ENCODE data around the gene CACNA1B.
"Not testable (repeated sequence)": the region's sequence is repeated elsewhere in the genome, so short reads cannot be mapped to it uniquely, and the experiment has no call there.

CACNA1B gene

DNA sequence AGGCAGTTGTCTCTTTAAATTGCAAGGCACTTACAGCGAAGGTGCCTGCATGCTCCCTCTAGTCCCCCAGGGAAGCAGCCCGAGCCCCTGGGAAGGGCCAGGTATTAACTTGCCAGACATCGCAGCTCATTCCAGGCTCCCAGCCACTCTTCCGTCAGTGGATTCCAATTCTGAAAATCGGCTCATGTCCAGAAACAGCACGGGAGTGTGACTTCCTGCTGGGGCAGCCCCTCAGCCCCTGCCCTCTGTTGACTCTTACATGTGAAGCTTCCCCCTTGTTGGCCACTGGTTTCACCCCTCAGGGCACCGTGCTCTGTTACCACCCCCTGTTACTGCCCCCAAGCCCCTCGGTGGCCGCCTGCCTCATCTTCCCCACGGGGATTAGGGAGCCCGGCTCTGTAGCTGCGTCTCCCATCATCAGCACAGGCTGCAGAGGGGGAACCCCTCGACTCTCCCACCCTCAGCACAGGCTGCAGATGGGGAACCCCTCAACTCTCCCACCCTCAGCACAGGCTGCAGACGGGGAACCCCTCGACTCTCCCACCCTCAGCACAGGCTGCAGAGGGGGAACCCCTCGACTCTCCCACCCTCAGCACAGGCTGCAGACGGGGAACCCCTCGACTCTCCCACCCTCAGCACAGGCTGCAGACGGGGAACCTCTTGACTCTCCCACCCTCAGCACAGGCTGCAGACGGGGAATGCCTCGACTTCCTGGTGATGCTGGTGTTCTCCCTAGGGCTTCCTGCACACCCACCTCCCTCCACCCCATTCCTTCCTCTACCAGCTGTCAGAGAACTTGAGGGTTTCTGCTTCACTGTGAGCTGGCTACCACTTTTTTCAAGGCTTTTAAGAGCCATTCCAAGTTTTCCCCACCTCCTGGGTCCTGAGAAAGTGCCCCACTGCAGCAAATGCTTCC, 11.1 kb upstream of the CACNA1B start:
- DNase-seq, result no peak

DNA sequence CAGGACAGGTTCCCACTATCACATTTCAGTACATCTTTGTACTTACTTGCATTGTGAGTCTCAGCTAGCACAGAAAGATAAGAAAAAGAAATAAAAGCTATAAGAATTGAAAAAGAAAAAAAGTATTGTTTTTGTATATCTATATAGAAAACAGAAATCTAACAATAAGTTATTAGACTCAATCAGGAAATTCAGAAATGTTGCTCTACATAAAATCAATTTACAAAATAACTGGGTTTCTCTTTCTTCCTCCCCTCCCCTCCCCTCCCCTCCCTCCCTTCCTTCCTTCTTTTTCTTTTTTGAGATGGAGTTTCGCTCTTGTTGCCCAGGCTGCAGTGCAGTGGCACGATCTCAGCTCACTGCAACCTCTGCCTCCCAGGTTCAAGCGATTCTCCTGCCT, 7.2 kb upstream of the CACNA1B start:
- no peak for DNase-seq

DNA sequence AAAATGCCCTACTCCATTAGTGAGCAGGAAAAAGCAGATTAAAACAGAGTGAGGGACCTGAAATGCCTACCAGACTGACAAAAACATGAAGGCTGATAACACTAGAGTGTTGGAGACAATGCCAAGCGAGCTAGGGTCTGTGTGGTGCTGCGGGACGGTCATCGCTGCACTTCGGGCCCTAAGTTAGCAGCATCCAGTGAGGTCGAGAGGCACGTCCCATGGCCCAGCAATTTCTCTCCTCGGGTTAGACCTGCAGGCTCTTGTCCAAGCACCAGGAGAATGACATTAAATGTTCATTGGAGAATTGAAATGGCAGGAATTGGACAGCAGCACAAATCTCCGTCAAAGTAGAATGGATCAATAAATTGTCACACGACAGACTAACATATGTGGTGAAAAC, 5.3 kb upstream of the CACNA1B start:
- no peak for DNase-seq

DNA sequence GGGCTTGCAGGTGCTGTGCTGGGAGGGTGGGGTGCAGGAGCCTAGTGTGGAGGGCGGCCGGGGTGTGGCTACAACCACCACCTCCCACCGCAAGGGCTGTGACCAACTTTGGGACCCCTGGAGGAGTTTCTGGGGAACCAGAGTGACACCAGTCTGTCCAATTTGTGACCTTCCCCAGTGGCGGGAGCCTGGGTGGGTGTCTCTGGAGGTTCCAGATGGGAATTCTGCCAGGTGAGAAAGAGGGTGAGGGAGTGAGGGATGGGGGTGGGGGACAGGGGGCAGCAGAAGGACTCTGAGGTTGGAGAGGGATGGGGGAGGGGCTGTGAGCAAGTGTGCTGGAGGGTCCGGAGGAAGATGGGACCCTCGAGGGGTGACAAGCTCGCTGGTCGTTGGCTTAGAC, 4.2 kb upstream of the CACNA1B start:
- no peak for DNase-seq

DNA sequence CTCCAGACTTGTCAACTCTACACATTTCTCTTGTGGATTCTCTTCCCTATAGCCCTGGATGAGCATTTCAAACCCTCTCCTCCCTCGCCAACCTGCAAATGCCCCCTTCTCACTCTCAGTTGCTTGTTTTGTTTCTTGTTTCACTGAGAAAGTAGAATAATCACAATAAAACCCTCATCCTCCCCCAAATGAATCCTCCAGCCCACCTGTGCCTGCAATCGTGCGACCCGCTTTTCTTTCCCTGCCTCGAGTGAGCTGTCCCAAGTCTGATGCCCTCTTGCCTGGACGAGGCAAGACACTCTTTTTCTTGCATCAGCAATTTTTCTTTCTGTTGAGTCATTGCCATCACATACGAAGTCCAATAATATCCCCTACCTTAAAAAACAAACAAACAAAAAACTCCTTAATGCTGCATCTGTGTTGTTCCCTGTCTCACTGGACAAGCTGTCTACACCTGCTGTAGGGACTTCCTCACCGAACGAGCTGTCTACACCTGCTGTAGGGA, 3.7 kb upstream of the CACNA1B start:
- no peak for DNase-seq

DNA sequence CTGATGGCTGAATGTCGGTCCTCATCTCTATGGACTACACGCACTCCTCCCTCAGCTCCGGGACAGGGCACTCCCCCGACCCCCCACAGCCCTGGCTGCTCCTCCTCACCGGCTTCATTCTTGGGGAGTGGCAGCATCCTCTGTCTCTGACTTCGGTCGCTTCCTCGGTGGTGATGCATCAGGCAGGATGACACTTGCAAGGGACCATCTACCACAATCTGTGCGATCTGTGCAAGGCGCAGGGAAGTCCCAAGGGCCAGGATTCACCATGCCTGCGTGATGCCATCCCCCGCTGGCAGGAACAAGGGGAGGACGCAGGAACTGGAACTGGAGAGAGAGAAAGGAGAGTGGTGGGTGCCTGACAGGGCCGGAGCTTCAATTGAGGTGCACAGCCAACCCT, 2.2 kb upstream of the CACNA1B start:
- DNase-seq, result no peak

DNA sequence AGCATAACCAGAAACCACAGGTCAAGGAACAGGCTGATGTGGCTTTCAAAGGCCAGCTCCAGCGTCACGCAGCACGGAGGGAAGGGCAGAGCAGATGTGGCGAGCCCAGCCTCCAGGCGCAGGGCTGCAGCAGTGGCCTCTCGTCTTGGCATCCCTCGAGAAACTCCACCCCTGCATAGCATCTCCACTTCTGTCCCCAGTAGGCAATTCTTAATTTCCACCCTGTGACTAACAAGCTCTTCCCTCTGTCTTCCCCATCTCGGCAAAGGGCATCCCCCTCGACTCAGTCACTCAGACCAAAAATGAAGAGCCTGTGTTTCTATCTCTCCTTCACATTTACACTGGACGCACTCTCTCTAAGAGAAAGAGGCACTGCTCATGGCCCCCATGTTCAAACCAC, 1.7 kb upstream of the CACNA1B start:
- DNase-seq, result no peak

DNA sequence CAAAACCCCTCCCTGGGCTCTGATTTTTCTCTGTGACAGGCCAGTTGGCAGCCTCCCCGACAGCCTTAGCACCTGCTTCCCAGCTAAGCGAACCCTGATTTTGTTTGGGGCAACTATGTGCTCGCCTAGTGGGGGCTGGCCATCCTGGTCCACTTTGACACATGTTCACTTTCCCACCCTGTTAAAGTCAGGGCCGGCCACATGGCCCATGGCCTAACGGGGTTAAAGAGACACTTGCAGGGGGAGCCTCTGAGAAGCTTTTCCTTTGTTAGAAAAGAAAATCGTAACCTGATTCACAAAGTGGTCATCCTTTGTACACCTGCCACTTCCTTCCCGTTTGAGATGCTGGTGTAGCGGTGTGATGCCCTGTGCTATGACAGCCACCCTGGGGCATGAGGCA, 1.3 kb upstream of the CACNA1B start:
- no peak for DNase-seq

DNA sequence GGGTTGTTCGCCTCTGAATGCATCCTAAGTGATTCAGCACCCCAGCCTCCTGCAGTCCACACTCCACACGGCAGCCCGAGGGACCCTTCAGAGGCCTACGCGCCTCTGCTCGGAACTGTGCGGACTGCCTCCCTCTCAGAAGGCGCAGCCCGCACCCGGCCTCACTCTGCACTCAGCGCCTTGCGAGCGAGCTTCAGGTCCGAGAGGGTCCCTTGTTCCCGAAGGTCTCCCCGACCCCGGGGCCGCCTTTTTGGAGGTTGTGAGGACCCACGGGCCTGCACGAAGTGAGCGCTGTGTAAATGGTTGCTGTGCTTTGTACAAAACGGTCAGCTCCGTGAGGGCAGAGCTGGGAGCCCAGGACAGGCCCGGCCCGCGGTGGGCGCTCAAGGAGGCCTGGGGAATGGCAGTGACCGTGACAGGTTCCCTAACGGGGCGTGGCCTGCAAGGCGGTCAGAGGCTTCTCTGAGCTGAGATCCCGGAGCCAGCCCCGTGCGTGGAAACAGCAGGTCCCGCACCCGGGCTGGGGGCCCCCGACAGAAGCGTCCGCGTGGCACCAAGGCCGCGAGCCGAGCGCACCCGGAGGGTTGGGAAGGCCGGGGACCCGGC, 698 bp upstream of the CACNA1B start:
- DNase-seq, result no peak

DNA sequence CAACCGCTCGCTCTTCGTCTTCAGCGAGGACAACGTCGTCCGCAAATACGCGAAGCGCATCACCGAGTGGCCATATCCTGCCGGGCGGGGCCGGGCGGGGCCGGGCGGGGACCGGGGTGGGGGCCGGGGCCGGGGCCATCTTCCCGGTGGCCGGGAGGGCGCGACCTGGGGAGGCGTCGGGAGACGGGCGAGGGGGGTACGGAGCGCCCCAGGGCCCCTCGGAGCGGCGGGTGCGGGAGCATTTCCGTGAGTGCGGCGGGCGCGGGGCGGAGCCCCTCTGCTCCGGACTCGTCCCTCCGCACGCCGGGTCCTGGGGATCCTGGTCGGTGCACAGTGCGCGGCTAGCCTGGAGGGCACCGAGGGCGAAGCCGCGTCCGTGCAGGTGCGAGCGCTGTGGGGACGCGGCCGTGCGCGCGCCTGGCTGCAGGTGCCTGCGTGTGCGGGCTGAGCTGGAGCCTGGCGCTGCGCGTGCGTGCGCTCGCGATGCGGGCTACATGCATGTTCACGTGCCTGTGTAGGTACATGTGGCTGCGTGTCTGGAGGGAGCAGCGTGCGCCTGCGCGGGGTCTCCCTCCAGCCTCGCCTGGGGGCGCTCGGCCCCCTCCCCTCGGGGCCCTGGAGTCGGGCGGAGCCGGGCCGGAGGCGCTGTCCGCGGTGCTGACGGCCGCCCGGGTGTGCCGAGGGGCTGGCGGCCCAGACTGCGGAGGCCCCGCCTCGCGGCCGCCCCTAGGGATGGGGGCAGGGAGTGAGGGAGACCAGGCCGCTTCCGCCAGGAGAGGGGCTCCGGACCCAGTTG, 762 bp downstream of the CACNA1B start:
- no peak for DNase-seq

DNA sequence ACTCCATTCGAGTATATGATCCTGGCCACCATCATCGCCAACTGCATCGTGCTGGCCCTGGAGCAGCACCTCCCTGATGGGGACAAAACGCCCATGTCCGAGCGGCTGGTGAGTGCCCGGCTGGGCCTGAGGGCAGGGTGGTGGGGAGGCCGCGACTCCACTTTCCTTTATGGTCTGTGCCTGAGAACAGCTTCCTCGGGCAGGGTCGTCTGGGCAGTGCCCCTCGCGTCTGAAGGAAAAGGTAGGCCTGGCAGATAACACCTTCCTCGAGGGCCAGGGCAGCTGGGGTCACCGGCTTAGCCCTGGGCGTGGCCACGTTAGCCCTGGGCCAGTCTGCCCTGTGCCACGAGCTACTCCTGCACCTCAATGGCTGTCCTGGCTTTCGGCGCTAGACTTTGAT, 1.5 kb downstream of the CACNA1B start:
- no peak for DNase-seq

DNA sequence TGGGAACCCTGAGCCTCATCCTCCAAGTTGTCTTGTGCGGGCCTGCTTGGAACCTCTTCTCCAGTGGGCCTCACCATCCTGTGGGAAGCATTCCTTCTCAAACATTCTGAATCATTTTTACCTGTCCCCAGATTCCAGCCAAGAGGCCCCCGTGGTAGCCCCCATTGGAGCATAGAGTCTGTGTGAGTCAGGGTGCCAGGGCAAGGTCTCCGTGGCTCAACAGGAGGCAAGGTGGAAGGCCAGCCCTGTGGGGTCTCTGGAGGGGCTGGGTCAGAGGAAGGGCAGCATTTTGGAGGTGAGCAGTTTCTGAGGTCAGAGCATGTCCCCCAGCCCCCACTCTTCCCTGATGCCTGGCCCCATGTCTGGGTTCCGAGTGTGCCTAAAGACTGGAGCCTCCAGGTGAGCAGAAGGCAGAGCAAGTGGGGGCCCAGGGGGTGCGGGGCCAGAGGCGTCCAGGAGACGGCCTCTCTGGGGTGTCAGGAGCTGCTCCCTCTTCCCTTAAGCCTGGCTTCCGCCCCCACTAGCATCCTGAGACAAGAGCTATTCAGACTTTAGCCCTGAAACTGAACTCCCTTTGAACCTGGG, 2.1 kb downstream of the CACNA1B start:
- no peak for DNase-seq

DNA sequence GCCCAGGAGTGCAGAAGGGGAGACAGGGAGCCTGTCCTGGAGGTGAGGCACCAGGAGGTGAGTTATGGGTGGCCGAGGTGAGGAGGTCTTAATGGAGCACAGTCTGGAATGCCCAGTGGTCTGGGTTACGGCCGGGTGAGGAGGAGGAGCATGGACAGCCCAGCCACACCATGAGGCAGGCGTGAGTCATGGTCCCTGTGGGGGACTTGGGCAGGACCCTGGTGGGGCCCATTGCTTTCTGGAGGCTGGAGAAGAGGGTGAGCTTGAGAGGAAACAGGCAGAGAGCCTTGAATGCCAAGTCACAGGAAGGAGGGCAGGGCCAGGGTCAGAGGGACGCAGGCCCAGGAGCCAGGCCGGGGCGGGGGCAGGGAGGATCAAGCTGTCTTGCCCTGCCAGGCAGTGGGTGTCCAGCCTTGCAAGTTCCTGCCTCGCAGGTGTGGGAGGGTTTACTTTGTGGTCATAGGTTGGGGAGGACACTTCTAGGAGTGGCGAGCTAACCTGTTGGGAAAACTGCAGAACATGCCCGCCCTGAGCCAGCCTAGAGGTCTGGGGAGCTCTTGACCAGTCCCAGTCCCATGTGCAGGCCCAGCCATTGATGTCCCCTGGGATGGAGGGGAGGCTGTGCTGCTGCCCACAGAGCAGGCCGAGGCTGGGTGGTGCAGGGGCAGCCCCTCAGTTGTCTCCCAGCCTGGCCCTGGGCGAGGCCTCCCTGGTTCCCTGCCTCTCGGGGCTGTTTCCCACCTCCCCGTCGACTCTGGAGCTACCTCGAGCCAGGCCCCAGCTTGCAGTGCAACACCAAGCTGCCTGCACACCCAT, 2.8 kb downstream of the CACNA1B start:
- DNase-seq, result no peak

DNA sequence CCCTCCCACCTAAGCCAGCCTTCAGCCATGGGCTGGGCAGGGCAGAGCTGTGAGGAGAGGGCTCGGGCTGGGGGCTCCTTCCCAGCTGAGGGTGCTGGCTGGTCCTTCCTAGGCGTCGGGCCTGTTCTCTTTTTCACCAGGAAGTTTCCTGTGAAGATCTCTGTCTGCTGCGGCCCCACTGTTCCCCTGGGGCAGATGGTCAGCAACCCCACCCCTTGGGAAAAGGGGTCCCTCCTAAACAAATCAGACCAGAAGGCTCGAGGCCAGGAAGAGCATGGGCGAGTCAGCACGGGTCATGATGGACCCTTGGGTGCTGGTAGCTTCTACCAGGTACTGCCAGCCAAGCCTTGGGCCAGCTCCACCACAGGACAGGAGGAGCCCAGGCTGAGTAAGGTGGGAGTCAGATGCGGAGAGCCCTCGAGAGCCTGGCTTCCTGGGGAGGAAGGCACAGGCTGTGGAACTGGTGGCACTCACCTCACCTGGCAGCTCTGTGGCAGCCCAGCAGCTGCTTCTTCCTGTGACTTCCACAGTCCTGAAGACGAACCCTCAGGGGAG, 3.5 kb downstream of the CACNA1B start:
- DNase-seq, result no peak

DNA sequence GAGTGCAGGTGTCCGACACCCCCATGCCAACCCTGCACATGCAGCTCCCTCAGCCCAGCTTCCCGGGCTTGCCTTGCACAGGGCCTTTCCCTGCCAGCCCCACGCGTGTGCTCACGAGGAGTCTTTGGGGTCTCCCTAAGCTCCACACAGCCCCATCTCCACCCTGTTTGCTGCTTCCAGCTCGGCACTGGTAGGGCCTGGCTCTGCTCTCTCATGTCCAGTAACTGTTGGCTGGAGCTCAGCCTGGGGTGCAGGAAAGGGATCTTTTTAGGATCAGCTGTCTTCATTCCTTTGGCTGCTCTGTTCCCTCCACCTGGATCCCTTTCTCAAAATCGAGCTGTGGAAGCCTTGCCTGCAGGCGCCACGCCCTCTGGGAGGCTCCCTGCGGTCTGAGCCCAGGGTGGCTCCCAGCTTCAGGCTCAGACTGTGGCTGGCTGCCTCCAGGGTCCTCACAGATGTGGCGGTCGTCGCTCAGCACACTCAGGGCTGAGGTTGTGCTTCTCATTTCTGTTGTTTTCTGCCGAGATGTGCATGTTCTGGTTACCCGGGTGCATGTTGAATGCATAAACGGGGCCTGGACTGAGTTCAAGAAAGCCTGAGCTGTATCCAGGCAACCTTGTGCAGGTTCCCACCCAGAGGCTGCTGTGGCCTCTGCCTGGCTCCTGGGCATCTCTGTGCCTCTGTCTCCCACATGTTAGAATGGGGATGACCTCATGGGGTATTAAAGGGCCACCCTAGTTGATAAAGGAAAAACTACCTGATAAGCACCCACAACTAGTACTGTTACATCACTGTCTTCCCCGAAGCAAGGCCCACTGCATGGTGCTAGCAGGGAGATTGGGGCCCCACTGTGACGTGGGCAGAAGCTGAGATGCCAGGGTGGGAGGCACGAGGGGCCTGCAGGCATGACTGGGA, 4.3 kb downstream of the CACNA1B start:
- no peak for DNase-seq

DNA sequence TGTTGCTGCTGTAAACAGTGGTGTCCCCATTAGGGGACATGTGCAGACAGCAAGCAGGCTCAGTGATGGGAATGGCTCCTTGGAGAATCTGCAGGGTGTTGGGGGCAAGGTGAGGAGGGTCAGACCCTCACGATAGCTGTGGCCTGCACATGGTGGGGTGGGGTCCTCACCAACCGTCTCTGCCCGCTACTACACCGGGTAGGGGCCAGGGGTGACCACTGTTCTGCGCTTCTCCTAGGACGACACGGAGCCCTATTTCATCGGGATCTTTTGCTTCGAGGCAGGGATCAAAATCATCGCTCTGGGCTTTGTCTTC, 4.9 kb downstream of the CACNA1B start:
- DNase-seq, result no peak

DNA sequence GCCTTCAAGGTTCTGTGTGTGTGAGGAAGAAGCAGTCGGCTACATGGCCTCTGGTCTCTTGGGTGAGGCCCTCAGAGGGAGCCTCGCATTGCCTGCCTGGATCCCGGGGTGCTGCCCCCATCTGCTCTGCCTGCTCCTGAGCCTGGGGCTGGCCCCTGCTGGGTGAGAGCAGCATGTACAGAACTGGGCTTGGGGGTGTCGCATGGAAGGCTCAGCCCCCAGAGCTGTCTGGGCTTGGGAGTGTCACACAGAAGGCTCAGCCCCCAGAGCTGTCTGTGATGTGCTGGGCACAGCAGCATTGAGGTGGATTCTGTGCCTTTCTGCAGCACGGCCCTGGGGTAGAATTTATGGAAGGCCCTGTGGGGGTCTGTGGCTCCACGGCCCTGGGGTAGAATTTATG, 6.4 kb downstream of the CACNA1B start:
- not testable (repeated sequence) for DNase-seq

DNA sequence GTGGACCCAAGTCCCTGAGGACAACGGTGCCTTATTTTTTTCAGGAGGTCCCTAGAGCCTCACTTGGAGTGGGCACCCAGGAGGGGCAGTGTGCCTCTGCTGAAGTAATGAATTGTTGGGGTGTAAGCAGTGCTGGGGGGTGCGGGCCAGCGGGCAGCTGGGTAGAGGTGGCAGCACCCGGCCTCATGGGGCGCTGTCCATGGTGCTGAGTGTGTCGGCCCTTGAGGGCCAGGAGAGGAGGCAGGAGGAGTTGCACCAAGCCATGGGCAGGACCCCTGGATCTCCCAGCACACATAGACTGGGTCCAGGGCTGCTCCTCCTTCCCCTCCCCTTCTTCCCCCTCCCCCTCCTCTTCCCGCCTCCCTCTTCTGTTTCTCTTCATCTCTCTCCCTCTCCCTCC, 7.0 kb downstream of the CACNA1B start:
- DNase-seq, result not testable (repeated sequence)

DNA sequence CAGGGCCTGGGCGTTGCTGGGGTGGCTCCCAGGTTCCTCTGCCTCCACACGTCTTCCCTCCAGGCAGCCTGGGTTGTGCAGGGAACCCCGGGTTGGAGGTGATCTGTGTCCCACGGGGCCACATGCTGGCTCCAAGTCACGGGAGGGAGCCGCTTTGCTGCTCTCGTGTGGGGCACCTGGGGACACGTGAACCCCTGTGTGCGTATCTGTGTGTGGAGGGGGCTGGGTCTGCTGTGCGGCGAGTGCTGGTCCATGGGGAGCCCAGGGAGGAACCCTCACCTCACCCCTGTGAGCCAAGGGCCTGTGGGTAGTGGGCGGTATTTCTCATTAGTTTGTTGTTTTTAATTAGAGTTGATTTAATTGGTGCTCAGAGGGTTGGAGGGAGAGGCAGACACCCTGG, 7.5 kb downstream of the CACNA1B start:
- not testable (repeated sequence) for DNase-seq

DNA sequence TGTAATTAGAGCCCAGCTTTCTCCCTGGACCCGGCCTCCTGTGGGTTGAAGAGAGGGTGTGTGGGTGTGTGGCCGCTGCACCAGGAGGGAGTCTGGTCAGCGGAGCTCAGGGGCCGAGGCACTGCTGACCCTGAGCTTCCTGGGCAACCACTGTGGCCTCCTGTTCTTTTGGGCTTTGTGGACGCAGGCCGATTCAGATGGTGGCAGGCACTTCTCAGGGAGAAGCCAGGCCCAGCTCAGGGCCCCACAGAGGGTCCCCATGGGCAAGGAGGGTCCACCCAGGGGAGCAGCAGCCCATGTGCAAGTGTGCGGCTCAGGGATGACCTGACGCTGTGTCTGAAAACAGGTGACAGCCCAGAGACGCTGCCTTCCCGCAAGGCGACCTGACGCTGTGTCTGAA, 11.0 kb downstream of the CACNA1B start:
- DNase-seq, result not testable (repeated sequence)

DNA sequence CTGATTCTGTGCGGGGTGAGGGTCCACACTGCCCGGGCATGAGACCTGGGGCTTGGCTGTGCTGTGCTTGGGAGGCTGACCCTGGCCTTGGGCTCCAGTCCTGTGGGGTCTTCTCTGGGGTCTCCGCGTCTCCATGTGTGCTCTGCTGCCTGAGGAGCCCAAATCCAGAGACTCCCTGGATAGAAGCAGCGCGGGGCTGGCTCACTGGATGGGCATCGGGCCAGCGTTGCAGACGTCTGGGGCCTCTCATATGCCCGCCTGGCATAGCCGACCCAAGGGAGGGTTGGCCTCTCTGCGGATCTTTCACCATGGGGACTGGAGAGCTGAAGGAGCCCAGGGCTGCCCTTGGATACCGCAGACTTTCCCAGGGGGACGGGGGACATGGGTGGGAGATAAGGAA, 12.4 kb downstream of the CACNA1B start:
- not testable (repeated sequence) for DNase-seq
